NCI-H524 treated with DMSO at 0.1 percent for 48 hours (cell line): ENCODE measurements around the gene SLX4.
"Not testable (repeated sequence)": the region's sequence is repeated elsewhere in the genome, so short reads cannot be mapped to it uniquely, and the experiment has no call there.

ENCODE experiments used
- DNase-seq: peaks from one replicate; lab custom pipeline; 2025; lab: John Stamatoyannopoulos, UW

The SLX4 gene

GRCh38 chr16:3642397-3643094 is 31.1 kb upstream of the SLX4 start:
- DNase-seq: no peak

GRCh38 chr16:3641801-3642396 is 30.5 kb upstream of the SLX4 start:
- DNase-seq: no peak

GRCh38 chr16:3640632-3641501 is 29.5 kb upstream of the SLX4 start:
- no peak for DNase-seq

GRCh38 chr16:3640207-3640606 is 28.8 kb upstream of the SLX4 start:
- DNase-seq: no peak

- no peak for DNase-seq
Measured at GRCh38 chr16:3638916-3639644, 27.7 kb upstream of the SLX4 start.

GRCh38 chr16:3637371-3637923 is 26.0 kb upstream of the SLX4 start:
- DNase-seq: no peak

GRCh38 chr16:3625911-3626732 is 14.7 kb upstream of the SLX4 start:
- no peak for DNase-seq

GRCh38 chr16:3625331-3625730 is 13.9 kb upstream of the SLX4 start:
- DNase-seq: no peak

- no peak for DNase-seq
Measured at GRCh38 chr16:3623642-3624041, 12.2 kb upstream of the SLX4 start.

GRCh38 chr16:3618769-3619141 is 7.3 kb upstream of the SLX4 start:
- no peak for DNase-seq

- DNase-seq: no peak
Measured at GRCh38 chr16:3612510-3613466, 1.4 kb upstream of the SLX4 start.

- DNase-seq: no peak
Measured at GRCh38 chr16:3610698-3611145, 684 bp downstream of the SLX4 start.

- no peak for DNase-seq
Measured at GRCh38 chr16:3609895-3610697, 1.3 kb downstream of the SLX4 start.

- not testable (repeated sequence) for DNase-seq
Measured at GRCh38 chr16:3608976-3609375, 2.4 kb downstream of the SLX4 start.

- DNase-seq: no peak
Measured at GRCh38 chr16:3608069-3608468, 3.3 kb downstream of the SLX4 start.

GRCh38 chr16:3607634-3608033 is 3.8 kb downstream of the SLX4 start:
- DNase-seq: no peak

- no peak for DNase-seq
Measured at GRCh38 chr16:3607161-3607560, 4.2 kb downstream of the SLX4 start.

- DNase-seq: no peak
Measured at GRCh38 chr16:3606441-3606840, 5.0 kb downstream of the SLX4 start.

GRCh38 chr16:3602320-3602653 is 9.1 kb downstream of the SLX4 start:
- no peak for DNase-seq
